ENCODE results near the gene CA12.
"Not testable (repeated sequence)": the region's sequence is repeated elsewhere in the genome, so short reads cannot be mapped to it uniquely, and the experiment has no call there.

GRCh38 chr15:63342996-63343562 lies 38.6 kb downstream of the CA12 start:
- not testable (repeated sequence) for TF ChIP-seq EP300, POLR2A, CTCF, POLR2AphosphoS5 (IDR thresholded peaks at IDR 0.05)
